ENCODE results near the gene LTBR.

- TF ChIP-seq, protein P1, sequence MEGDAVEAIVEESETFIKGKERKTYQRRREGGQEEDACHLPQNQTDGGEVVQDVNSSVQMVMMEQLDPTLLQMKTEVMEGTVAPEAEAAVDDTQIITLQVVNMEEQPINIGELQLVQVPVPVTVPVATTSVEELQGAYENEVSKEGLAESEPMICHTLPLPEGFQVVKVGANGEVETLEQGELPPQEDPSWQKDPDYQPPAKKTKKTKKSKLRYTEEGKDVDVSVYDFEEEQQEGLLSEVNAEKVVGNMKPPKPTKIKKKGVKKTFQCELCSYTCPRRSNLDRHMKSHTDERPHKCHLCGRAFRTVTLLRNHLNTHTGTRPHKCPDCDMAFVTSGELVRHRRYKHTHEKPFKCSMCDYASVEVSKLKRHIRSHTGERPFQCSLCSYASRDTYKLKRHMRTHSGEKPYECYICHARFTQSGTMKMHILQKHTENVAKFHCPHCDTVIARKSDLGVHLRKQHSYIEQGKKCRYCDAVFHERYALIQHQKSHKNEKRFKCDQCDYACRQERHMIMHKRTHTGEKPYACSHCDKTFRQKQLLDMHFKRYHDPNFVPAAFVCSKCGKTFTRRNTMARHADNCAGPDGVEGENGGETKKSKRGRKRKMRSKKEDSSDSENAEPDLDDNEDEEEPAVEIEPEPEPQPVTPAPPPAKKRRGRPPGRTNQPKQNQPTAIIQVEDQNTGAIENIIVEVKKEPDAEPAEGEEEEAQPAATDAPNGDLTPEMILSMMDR (IDR thresholded peaks at IDR 0.05; ENCODE audit: insufficient read depth, low read length, poor library complexity, severe bottlenecking), result no peak
- no peak for TF ChIP-seq EZH2phosphoT487 (conservative IDR thresholded peaks at IDR 0.05; ENCODE audit: low read length)
Observed at GRCh38 chr12:6392504-6392903, 8.5 kb downstream of the LTBR start.

Measured in SU-DHL-6 (cell line).